ENCODE results near the gene CDC42.
"Not testable (repeated sequence)": the region's sequence is repeated elsewhere in the genome, so short reads cannot be mapped to it uniquely, and the experiment has no call there.

CDC42 gene

DNA sequence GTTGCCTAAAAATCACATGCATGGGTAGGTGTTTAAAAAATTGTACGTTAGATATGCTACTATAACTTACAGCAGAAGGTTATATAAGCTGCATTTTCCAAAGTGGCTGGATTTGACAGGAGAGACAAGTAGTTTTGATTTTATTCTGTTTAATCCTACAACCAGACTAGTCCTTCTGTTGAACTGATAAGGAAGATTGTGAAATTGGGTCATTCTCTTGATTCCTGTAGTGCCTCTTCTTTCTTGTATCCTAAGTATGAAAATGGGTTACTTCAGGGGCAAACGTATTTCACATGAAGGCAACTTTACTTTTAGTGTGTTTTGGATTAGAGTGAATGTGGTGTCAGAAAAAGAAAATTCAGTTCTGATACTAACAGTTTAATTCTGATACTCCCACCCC lies 19.0 kb downstream of the CDC42 start:
- in situ Hi-C loops (cut with MboI; ENCODE audit: low sequenced_read_pairs): no loop called here

DNA sequence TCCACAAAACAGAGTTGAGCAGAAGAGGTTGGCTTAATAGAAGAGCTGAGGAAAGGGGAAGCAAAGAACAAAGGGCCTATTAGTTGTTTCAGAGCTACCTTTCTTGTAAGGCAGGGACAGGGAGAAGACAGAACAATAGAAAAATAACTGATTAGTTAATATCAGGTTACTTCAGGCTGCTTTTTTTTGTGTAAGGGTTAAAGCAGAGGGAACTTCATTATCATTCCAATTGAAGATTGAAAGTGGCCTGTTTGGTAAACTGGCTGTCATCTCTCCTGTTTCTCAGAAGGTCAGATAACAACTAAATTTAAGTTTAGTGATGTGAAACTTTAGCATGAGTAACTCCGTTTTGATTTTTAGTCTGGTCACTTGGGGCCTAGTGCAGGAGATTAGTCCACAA lies 22.3 kb downstream of the CDC42 start:
- in situ Hi-C loops (cut with MboI; ENCODE audit: low sequenced_read_pairs): no loop called here

DNA sequence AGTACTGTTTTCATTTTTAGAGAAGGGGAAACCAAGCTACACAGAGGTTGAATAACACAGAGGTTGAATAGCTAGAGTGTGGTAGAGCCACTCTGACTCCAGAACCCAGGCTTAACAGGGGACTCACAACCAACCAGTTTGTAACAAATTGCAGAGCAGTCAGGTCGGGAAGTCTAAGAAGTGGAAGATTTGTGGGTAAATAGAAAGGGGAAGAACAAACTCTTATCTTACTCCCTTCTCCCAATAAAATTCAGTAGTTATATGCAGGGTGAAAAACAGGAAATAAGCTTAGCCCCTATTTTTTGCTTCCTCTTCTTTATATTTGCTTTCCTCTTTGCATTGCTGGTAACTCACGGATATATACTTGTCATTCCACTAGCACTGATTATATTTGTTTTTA lies 23.2 kb downstream of the CDC42 start:
- in situ Hi-C loops (cut with MboI; ENCODE audit: low sequenced_read_pairs): no loop called here

DNA sequence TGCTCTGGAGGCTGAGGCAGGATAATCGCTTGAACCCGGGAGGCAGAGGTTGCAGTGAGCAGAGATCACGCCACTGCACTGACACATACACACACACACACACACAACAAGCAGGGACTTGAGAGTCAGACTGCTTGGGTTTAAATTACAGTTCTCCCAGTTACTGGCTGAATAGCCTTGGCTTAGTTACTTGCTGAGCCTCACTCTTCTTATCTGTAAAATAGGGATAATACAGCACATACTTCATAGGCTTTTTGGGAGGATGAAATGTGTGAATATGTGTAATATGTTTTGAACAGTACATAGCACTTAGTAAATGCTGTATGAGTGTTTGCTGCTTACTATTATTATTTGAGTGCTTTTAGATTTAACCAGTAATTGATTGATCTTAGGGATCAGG lies 23.8 kb downstream of the CDC42 start:
- in situ Hi-C loops (cut with MboI; ENCODE audit: low sequenced_read_pairs): no loop called here

DNA sequence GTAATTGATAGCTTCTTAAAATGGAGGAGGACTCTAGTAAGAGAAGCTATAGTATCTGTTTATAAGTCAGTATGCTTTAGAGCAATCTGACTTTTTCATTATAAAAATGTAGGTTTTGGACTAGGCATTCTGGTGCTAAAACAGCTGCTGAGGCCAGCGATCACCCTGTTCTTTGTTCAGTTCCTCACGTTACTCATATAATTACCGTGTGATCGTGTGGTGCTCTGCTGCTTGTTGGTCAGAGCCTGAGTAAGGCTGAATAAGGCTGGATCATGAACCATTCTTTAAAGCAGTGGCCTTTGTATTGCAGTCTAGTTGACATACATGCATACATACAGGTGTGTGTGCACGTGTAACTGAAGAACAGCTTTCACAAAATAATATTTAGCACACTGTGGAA lies 25.2 kb downstream of the CDC42 start:
- in situ Hi-C loops (cut with MboI; ENCODE audit: low sequenced_read_pairs): no loop called here

DNA sequence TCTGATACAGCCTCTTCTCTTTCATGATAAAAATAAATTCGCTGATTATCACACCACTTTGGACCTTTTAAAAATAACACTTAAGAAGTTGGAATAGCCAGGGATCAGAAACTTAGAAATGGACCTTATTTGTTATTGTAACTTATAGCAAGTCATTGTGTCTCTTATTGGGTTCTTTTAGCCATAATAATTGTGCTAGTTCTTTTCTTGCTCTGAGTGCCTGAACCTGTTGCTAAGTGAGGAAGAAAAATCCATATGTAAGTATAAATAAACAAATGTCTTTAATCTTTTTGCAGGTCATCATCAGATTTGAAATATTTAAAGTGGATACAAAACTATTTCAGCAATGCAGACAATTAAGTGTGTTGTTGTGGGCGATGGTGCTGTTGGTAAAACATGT lies 25.6 kb downstream of the CDC42 start:
- in situ Hi-C loops (cut with MboI; ENCODE audit: low sequenced_read_pairs): no loop called here

DNA sequence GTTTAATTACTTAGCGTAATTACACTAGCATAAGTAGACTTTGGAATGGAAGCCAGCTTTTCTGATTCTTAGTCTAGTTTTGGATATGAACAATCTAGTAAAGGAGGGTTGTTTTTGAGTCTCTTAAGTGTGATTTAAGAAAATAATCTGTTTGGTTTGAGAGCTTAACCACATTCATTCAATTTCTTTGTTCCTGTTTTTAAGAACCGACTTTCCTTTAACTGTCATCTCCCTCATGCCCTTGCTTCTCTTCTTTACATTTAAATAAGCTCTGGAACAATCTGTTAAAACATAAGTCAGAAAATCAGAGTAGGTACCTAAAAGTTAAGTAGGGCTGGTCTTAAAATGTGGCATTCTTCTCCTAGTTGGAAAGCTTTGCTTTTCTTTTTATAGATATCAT lies 27.7 kb downstream of the CDC42 start:
- in situ Hi-C loops (cut with MboI; ENCODE audit: low sequenced_read_pairs): no loop called here

DNA sequence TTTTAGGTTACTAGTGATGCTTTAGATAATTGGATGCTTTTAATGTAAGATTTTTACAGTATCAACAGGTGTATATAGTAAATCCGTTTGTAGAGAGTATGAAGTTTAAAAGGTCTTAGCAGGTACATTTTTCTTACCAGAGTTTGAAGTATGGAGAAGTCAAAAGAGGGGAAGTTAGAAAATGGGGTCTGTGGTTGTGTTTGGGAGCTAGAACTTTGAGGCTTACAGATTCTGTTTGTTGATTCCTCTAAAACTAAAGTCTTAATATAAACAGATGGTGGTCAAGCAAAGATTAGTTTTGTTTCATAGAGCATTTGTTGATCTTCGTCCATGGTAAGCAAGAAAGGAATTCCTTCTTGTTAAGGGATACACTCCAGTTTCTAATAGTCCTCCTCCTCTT lies 35.8 kb downstream of the CDC42 start:
- in situ Hi-C loops (cut with MboI; ENCODE audit: low sequenced_read_pairs): no loop called here

DNA sequence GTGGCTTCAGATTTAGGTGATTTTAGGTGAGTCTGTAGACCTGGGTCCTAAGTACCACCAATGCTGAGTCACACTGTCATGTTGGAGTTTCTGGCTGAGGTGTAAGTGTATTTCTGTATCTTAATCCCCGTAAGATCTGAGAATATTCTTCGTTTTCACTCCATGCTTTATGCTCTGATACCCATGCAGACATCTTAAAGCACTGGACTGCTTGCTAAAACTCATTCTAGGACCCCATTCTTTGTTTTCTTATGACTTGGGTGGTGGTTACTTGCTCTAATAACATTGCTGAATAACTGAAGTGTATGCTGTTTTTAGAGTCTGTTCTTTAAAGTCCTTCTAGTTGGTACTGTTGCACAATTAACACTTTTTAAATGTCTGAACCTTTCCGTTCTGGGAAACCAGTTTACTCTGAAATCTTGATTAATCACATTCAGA lies 36.6 kb downstream of the CDC42 start:
- in situ Hi-C loops (cut with MboI; ENCODE audit: low sequenced_read_pairs): no loop called here

DNA sequence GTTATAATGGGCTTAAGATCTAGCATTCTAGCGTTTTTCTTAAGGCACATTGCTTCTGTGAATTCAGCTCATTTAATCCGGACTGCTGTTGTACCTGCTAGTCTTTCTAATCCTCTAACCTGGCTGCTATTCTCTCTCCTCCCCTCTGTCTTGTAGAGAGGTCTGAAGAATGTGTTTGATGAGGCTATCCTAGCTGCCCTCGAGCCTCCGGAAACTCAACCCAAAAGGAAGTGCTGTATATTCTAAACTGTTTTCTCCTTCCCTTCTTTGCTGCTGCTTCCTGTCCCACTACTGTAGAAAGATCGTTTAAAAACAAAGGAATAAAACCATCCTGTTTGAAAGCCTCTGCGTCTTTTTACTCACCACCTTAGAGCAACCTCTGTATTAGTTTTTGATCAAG lies 37.3 kb downstream of the CDC42 start:
- in situ Hi-C loops (cut with MboI; ENCODE audit: low sequenced_read_pairs): no loop called here

DNA sequence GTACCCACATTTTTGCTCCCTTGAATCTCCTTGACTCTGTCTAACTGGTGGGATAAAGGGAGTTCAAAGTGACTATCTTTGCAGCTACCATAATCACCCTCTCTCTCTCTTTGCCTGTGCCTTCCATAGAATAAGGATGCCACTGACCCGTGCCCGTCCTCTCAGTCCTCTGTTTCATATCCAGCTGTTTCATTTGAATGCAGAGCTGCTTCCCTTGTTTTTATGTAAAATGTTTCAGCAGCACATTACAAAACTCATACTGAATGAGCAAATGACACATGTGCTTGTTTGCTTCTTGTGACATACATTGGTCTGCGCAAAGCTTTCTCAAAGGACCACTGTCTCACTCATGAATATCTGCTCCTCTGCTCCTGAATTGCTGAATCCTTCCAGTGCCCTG lies 38.4 kb downstream of the CDC42 start:
- in situ Hi-C loops (cut with MboI; ENCODE audit: low sequenced_read_pairs): no loop called here

DNA sequence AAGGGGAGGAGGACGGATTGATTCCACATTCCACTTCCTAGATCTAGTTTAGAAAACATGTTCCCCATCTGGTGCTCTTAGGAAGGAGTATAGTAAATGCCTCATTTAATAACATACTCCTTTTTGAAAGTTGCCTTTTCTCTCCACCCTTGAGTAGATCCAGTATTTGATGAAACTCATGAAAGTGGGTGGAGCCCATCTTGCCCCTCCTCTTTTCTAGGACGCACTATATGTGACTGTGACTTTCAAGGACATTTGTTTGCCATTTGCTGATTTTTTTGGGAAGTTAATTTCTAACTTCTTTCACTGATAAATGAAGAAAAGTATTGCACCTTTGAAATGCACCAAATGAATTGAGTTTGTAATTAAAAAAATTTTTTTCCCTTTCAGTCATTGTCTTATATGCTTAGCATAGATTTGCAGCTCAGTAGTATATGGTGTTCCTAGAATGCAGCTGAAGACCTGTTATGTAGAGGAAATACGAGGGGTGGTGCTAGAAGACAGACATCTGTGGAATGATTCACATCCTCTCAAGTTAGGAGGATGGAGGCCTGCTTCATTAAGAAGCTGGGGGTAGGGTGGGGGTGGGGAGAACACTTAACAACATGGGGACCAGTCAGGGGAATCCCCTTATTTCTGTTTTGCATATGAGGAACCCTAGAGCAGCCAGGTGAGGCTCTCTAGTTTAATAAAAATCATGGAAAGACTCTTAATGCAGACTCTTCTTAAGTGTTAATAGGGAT lies 39.7 kb downstream of the CDC42 start:
- in situ Hi-C loops (cut with MboI; ENCODE audit: low sequenced_read_pairs): not testable (repeated sequence)

DNA sequence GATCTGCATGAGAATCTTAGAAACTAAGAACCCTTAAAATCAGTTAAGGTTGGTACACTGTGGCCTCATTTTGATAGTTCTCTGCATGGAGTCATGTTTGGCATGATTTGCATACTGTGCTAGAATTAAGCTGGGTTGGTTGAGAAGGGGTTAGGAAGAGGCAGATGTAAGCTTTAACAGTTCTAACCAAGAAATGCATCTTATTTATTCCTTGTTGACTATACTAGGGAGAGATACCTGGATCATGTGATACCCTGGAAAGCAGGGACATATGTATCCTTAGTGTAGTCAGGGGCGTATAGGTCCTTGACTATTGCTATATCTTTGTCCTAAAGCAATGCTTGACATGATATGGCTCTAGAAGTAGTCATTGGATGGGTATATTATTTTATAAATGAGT lies 41.0 kb downstream of the CDC42 start:
- in situ Hi-C loops (cut with MboI; ENCODE audit: low sequenced_read_pairs): no loop called here

DNA sequence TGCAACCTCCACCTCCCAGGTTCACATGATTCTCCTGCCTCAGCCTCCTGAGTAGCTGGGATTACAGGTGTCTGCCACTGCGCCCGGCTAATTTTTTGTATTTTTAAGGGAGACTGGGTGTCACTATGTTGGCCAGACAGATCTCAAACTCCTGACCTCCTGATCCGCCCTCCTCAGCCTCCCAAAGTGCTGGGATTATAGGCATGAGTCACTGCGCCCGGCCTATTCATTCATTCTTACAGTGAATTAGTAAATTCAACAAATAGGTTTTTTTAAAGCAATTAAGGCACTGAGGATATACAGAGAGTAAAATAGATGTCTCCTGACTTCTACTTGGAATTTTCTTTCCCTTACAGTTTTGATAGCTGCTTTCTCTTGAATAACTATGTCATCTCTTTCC lies 43.5 kb downstream of the CDC42 start:
- in situ Hi-C loops (cut with MboI; ENCODE audit: low sequenced_read_pairs): no loop called here

DNA sequence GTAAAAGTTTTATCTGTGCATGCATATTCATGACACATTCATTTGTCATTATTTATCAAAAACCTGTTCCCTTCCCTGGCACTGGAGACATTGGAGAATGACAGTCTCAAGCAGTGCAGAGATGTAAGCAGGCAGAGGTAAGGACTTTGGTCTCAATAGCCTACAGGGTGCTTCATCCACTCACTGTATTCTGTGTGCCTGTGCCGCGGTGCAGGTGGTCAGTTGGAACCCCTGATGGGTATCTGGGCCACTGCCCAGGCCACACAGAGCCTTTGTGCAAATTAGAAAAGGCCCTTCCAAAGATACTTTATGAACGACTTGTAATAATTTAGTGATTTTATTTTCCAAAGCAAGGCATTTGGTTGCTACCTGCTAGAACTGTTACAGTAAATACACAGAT lies 44.0 kb downstream of the CDC42 start:
- in situ Hi-C loops (cut with MboI; ENCODE audit: low sequenced_read_pairs): no loop called here

DNA sequence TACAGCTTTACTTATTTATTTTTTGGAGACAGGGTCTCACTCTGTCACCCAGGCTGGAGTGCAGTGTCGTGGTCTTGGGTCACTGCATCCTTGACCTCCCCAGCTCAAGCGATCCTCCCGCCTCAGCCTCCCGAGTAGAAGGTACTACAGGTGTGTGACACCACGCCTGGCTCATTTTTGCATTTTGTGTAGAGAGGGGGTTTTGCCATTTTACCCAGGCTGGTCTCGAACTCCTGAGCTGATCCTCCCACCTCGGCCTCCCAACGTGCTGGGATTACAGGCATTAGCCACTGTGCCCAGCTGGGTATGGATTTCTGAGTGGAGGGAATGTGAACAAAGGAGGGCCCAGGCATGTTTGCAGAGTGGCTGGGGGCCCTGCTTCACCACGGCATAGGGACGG lies 46.2 kb downstream of the CDC42 start:
- in situ Hi-C loops (cut with MboI; ENCODE audit: low sequenced_read_pairs): no loop called here

DNA sequence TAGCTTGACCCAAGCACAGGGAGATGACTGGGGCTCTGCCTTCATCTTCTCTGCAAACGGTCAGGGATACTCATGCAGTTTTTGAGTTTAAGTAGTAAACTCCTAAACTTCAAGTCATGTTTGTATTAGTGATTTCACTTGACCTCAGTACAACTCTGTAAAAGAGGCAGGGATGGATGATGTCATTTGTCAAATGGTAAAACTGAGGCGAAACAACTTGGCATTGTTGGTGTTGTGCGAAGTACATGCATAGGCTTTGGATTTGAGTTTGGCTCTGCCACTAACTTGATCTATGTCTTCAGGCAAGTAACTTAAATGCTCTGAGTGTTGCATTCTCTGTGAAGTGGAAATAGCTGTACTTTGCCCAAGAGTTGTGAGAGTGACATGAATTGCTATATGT lies 47.7 kb downstream of the CDC42 start:
- in situ Hi-C loops (cut with MboI; ENCODE audit: low sequenced_read_pairs): no loop called here

DNA sequence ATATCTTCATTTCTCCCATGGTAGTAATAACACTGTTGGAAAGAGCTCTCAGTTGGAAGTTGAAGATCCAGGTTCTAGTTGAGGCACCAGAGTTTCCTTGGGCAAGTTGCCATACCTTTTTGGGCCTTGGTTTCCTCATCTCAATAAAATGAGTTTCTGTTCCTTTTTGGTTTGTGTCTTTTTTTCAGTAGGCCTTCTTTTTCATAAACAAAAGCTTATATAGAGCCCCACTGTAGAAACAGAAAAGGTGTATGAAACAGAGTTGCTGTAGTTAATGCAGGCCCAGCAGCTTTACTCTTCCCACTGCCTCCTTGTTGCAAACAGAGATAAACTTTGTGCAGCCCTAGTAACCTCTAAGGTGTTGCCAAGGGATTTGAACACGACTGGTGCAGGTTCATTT lies 48.7 kb downstream of the CDC42 start:
- in situ Hi-C loops (cut with MboI; ENCODE audit: low sequenced_read_pairs): no loop called here

DNA sequence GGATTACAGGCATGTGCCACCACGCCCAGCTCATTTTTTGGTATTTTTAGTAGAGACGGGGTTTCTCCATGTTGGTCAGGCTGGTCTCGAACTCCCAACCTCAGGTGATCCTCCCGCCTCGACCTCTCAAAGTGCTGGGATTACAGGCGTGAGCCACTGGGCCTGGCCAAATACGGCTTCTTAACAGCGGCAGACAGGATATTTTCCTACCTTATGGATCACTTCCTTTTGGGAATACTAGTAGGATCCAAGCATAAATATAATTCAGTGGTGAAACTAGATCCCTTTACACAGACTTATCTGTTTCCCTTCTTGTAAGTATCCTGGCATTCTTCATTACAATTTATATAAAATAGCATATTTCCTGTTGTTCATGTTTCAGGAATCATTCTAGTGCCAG lies 49.5 kb downstream of the CDC42 start:
- in situ Hi-C loops (cut with MboI; ENCODE audit: low sequenced_read_pairs): no loop called here

DNA sequence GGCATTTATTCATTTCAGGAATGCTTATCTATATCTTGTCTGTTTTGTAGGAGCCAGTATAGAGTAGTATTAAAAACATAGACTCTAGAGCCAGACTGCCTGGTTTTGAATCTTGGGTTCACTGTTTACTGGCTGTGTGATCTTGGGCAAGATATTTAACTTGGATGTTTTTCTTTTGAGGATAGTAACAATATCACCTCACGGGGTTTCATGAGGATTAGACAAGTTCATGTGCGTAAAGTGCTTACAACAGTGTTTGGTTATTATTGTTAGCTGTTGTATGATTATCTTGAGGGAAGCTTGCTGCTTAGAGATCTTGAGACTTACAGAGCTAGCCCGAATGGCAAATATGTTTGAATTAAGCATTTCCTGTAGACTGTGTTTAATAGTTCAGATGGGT lies 50.2 kb downstream of the CDC42 start:
- in situ Hi-C loops (cut with MboI; ENCODE audit: low sequenced_read_pairs): no loop called here

DNA sequence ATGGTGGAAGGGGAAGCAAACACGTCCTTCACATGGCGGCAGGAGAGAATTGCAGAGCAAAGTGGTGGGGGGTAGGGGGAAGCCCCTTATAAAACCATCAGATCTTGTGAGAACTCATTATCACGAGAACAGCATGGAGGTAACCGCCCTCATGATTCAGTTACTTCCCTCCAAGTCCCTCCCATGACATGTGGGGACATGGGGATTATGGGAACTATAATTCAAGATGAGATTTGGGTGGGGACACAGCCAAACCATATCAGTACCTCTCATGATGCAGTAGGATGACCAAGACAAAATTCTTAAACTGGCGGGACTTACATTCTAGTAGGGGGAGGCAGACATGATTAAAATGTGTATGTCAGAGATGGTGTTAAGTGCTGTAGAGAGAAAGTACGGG lies 51.6 kb downstream of the CDC42 start:
- in situ Hi-C loops (cut with MboI; ENCODE audit: low sequenced_read_pairs): no loop called here

DNA sequence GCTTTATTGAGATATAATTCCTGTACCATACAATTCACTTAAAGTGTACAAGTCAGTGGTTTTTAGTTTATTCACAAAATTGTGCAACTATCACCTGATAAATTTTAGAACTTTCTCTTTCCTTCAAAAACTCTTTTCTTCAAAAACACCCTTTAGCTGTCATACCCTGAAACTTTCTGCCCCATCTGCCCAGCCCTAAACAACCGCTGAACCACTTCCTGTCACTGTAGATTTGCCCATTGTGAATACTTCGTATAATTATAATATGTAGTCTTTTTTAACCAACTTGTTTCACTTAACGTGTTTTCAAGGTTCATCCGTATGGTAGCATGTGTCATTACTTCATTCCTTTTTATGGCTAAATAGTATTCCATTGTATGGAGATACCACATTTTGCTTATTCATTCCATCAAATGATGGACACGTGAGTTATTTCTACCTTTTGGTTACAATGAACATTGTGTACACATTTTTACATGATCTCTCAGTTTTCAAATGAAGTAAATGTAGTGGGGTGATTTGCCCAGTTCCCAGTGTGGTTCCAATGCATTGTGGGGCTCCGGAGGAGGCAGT lies 52.4 kb downstream of the CDC42 start:
- in situ Hi-C loops (cut with MboI; ENCODE audit: low sequenced_read_pairs): no loop called here

DNA sequence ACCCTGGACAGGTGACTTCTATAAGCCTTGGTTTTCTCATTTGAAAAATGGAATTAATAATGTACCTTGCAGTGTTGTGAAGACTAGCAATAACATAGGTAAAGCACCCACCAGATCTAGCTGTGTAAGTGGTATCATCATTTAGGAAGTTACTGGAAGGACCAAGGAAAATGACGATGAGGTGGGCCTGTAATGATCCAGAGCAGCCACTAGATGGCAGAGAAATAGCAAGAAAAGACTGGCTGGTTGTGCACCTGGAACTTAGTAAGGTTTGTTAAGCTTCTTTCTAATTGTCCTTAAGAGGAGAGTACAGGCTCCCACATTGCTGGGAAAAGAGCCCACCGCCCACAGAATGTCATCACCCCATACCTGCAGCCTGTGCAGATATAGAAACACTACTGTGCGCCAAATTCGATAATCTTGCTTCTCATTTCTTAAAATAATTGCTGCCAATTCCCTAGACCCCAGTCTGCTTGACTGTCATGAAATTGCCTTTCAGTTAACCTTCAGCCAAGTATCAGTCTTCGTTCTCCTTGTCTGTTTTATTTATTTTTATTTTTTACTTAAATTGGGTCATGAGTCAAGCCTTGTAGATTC lies 53.2 kb downstream of the CDC42 start:
- in situ Hi-C loops (cut with MboI; ENCODE audit: low sequenced_read_pairs): no loop called here
